ENCODE results near the gene INO80E.

The INO80E gene

GRCh38 chr16:29993903-29994599 lies 2.0 kb upstream of the INO80E start:
- DNase-seq = no peak

- DNase-seq = no peak
Measured at GRCh38 chr16:29994600-29995323, 1.3 kb upstream of the INO80E start.

- peak; percentile 72 for DNase-seq
Measured at GRCh38 chr16:29995324-29995910, 624 bp upstream of the INO80E start, which contains the start of gene HIRIP3. TSS of gene HIRIP3 (minus strand) at chr16:29995617. CDS start at chr16:29995605, 12 bp downstream.

- DNase-seq = no peak
Measured at GRCh38 chr16:29996766-29997250, 767 bp downstream of the INO80E start.

GRCh38 chr16:29999605-30000004 lies 3.6 kb downstream of the INO80E start:
- DNase-seq = no peak

- DNase-seq = no peak
Measured at GRCh38 chr16:30000735-30001631, 4.9 kb downstream of the INO80E start.

GRCh38 chr16:30002614-30003346 lies 6.7 kb downstream of the INO80E start:
- DNase-seq = no peak

- DNase-seq = no peak
Measured at GRCh38 chr16:30003670-30004423, 7.8 kb downstream of the INO80E start.

GRCh38 chr16:30004424-30004776 lies 8.4 kb downstream of the INO80E start:
- DNase-seq = peak; percentile 83

GRCh38 chr16:30004811-30005242 lies 8.8 kb downstream of the INO80E start:
- peak; percentile 83 for DNase-seq

GRCh38 chr16:30005341-30006094 lies 9.5 kb downstream of the INO80E start:
- no peak for DNase-seq

GRCh38 chr16:30006095-30006473 lies 10.0 kb downstream of the INO80E start:
- no peak for DNase-seq

GRCh38 chr16:30006659-30007377 lies 10.8 kb downstream of the INO80E start:
- DNase-seq = no peak

GRCh38 chr16:30007378-30007895 lies 11.4 kb downstream of the INO80E start:
- no peak for DNase-seq

GRCh38 chr16:30009085-30009862 lies 13.2 kb downstream of the INO80E start:
- no peak for DNase-seq

GRCh38 chr16:30009990-30010843 lies 14.2 kb downstream of the INO80E start:
- no peak for DNase-seq

- DNase-seq = peak; percentile 42
Measured at GRCh38 chr16:30010844-30011713, 15.0 kb downstream of the INO80E start, which contains the start of gene DOC2A. TSS of gene DOC2A (minus strand) at chr16:30011027. CDS start at chr16:30010222, 805 bp downstream.

Data from NCI-H1105 (cell line).